ENCODE data around the gene LACTB.
"Not testable (repeated sequence)": the region's sequence is repeated elsewhere in the genome, so short reads cannot be mapped to it uniquely, and the experiment has no call there.

- TF ChIP-seq FOXM1 (IDR thresholded peaks at IDR 0.05; ENCODE audit: borderline replicate concordance); SUZ12 (IDR thresholded peaks at IDR 0.05); LEF1 (IDR thresholded peaks at IDR 0.05; ENCODE audit: borderline replicate concordance); FOXA1 (IDR thresholded peaks at IDR 0.05); HDGF (IDR thresholded peaks at IDR 0.05; ENCODE audit: borderline replicate concordance): not testable (repeated sequence)
Measured at GRCh38 chr15:63098901-63099300, 22.8 kb upstream of the LACTB start.
